ENCODE data around the gene ZCCHC8. TPM values are rescaled to one million over a fixed set of nuclear protein-coding genes. Genes with fewer than 3 reads are reported as not detected.

Gene ZCCHC8
- total RNA-seq, 2 experiments from 2014 or later = 49.4 to 54.8 TPM

GRCh38 chr12:122508163-122508562, 7.4 kb upstream of the ZCCHC8 start:
- DNase-seq = no peak
- Histone ChIP-seq H3K27me3 (ENCODE audit: control insufficient read depth in 1 of 2, insufficient read depth in 2 of 2, low read length in 2 of 2) (no peaks in the 10 kb centered on the region), H3K36me3 (ENCODE audit: insufficient read depth, low read length) (peaks cover 95% of the 10 kb centered on the region), H3K4me3 (ENCODE audit: low read length) (no peak overlapping the region), H3K9me3 (ENCODE audit: control insufficient read depth in 1 of 2, insufficient read depth in 1 of 2, low read length in 2 of 2) (no peaks in the 10 kb centered on the region), H3K27ac (ENCODE audit: low read depth in 1 of 2, low read length in 2 of 2) (no peak overlapping the region), H3K4me1 (ENCODE audit: insufficient read depth, low read length) (no peaks in the 10 kb centered on the region)
- no peak for ATAC-seq (ENCODE audit: poor library complexity)
- intact Hi-C loops (cut with DNase I, micrococcal nuclease) = loop anchor here in 1 of 2 experiments (10.0 kb wide), 1 partner anchor 243 kb away; the partner anchor contains the start of gene VPS33A
- Mint-ChIP-seq H3K4me3 (no peak overlapping the region), H3K27me3 (no peaks in the 10 kb centered on the region), H3K36me3 (ENCODE audit: low read depth) (peaks cover 97% of the 10 kb centered on the region), H3K9me3 (no peaks in the 10 kb centered on the region), H3K4me1 (ENCODE audit: low read depth) (peaks cover 5% of the 10 kb centered on the region), H3K27ac (no peak overlapping the region)
- ChIA-PET POLR2A (interaction anchor here (1.0 to 1.7 kb wide), 2 partner anchors 10 to 16 kb away, joined by 4 to 5 read pairs; no protein-coding TSS in a partner anchor), CTCF (no interaction called here)
- no peak for TF ChIP-seq CTCF (IDR thresholded peaks at IDR 0.05)

- H3K4me1 ChIP-seq (ENCODE audit: insufficient read depth, low read length) = peaks cover 10% of the 10 kb centered on the region
- CTCF ChIA-PET = no interaction called here
- no peaks in the 10 kb centered on the region for H3K27me3 ChIP-seq (ENCODE audit: control insufficient read depth in 1 of 2, insufficient read depth in 2 of 2, low read length in 2 of 2)
- Mint-ChIP-seq H3K27me3 (no peaks in the 10 kb centered on the region), H3K36me3 (ENCODE audit: low read depth) (peaks cover 91% of the 10 kb centered on the region), H3K4me3 (no peak overlapping the region), H3K4me1 (ENCODE audit: low read depth) (peaks cover 14% of the 10 kb centered on the region), H3K27ac (no peak overlapping the region), H3K9me3 (no peaks in the 10 kb centered on the region)
- no peak for TF ChIP-seq CTCF (IDR thresholded peaks at IDR 0.05)
- no peaks in the 10 kb centered on the region for H3K9me3 ChIP-seq (ENCODE audit: control insufficient read depth in 1 of 2, insufficient read depth in 1 of 2, low read length in 2 of 2)
- no peak overlapping the region for H3K4me3 ChIP-seq (ENCODE audit: low read length)
- ATAC-seq (ENCODE audit: poor library complexity) (no peak), DNase-seq (no peak)
- intact Hi-C loops (cut with DNase I, micrococcal nuclease) = loop anchor here in 1 of 2 experiments (10.0 kb wide), 1 partner anchor 242 kb away; the partner anchor contains the start of gene VPS33A
- POLR2A ChIA-PET = no interaction called here
- H3K36me3 ChIP-seq (ENCODE audit: insufficient read depth, low read length) = peaks cover 81% of the 10 kb centered on the region
- H3K27ac ChIP-seq (ENCODE audit: low read depth in 1 of 2, low read length in 2 of 2) = no peak overlapping the region
Observed at GRCh38 chr12:122506393-122506938, 5.7 kb upstream of the ZCCHC8 start.

- ATAC-seq (ENCODE audit: poor library complexity) = no peak
- intact Hi-C loops (cut with DNase I, micrococcal nuclease) = loop anchor here in 1 of 2 experiments (10.0 kb wide), 1 partner anchor 241 kb away; the partner anchor contains the start of gene VPS33A
- H3K27ac ChIP-seq (ENCODE audit: low read depth in 1 of 2, low read length in 2 of 2) = no peak overlapping the region
- TF ChIP-seq CTCF (IDR thresholded peaks at IDR 0.05) = no peak
- H3K27me3 ChIP-seq (ENCODE audit: control insufficient read depth in 1 of 2, insufficient read depth in 2 of 2, low read length in 2 of 2) = no peaks in the 10 kb centered on the region
- no peaks in the 10 kb centered on the region for H3K9me3 ChIP-seq (ENCODE audit: control insufficient read depth in 1 of 2, insufficient read depth in 1 of 2, low read length in 2 of 2)
- no peaks in the 10 kb centered on the region for H3K27me3 Mint-ChIP-seq
- no peak overlapping the region for H3K4me3 Mint-ChIP-seq
- ChIA-PET POLR2A (no interaction called here), CTCF (interaction anchor here (1.0 to 1.4 kb wide), 2 partner anchors 17 to 34 kb away, joined by 3 to 6 read pairs; no protein-coding TSS in a partner anchor)
- peaks cover 16% of the 10 kb centered on the region for H3K4me1 ChIP-seq (ENCODE audit: insufficient read depth, low read length)
- H3K4me3 ChIP-seq (ENCODE audit: low read length) = no peak overlapping the region
- H3K4me1 Mint-ChIP-seq (ENCODE audit: low read depth) = peaks cover 23% of the 10 kb centered on the region
- no peaks in the 10 kb centered on the region for H3K9me3 Mint-ChIP-seq
- H3K27ac Mint-ChIP-seq = peak overlapping the region; percentile 13
- H3K36me3 Mint-ChIP-seq (ENCODE audit: low read depth) = peaks cover 91% of the 10 kb centered on the region
- H3K36me3 ChIP-seq (ENCODE audit: insufficient read depth, low read length) = peaks cover 71% of the 10 kb centered on the region
- DNase-seq = no peak
Observed at GRCh38 chr12:122505419-122506051, 4.8 kb upstream of the ZCCHC8 start.

Measured in CD4-positive, alpha-beta T cell (primary cell).